Spleen (tissue), 11 donors: Measurements from ENCODE around the gene DNER. TPM values are rescaled to one million over a fixed set of nuclear protein-coding genes. Genes with fewer than 3 reads are reported as not detected.

ENCODE experiments used
- DNase-seq: peaks from one replicate; pipeline ENCODE4 v3.0.0-alpha.2; 2020
- H3K27ac ChIP-seq, 8 donors: fragments of 200-600 bp; sonication (generic) in 7 of 8; 1 replicate in 4 of 8; 2 replicates in 4 of 8; pipeline versions ENCODE4 v1.5.0 to v1.8.0; 2016 to 2021; ENCODE audit warnings: inconsistent platforms in 4 of 8, mild to moderate bottlenecking in 4 of 8, moderate library complexity in 1 of 8
- H3K27me3 ChIP-seq, 7 donors: fragments of 200-600 bp; sonication (generic) in 6 of 7; replicated peaks in 1 of 7; 1 replicate in 4 of 7; 2 replicates in 3 of 7; pipeline versions ENCODE4 v1.5.0 to v1.8.0; 2016 to 2021; ENCODE audit warnings: inconsistent platforms in 3 of 7, mild to moderate bottlenecking in 1 of 7
- H3K36me3 ChIP-seq, 6 donors: fragments of 200-600 bp; sonication (generic) in 5 of 6; 1 replicate in 4 of 6; 2 replicates in 2 of 6; pipeline versions ENCODE4 v1.5.0 to v1.8.0; 2016 to 2021; ENCODE audit warnings: inconsistent platforms in 2 of 6
- H3K4me1 ChIP-seq, 6 donors: fragments of 200-600 bp; sonication (generic) in 5 of 6; 1 replicate in 3 of 6; 2 replicates in 3 of 6; pipeline versions ENCODE4 v1.5.0 to v1.8.0; 2016 to 2021; ENCODE audit warnings: inconsistent platforms in 3 of 6
- H3K4me3 ChIP-seq, 8 donors: fragments of 200-600 bp; sonication (generic) in 7 of 8; 1 replicate in 4 of 8; 2 replicates in 4 of 8; pipeline versions ENCODE4 v1.5.0 to v1.8.0; 2016 to 2021; ENCODE audit warnings: inconsistent platforms in 4 of 8, mild to moderate bottlenecking in 4 of 8, moderate library complexity in 2 of 8
- H3K9me3 ChIP-seq, 8 donors: fragments of 200-600 bp; sonication (generic) in 7 of 8; 1 replicate in 4 of 8; 2 replicates in 4 of 8; pipeline versions ENCODE4 v1.5.0 to v1.8.0; 2016 to 2021; ENCODE audit warnings: inconsistent platforms in 4 of 8
- CTCF ChIP-seq, 11 experiments: fragments of 200-600 bp in 7 of 11; fragments of 450-650 bp in 4 of 11; sonication (generic) in 4 of 11; IDR thresholded peaks in 8 of 11; conservative IDR thresholded peaks in 3 of 11; 1 replicate in 7 of 11; 2 replicates in 4 of 11; pipeline versions ENCODE4 v1.4.0 to v1.8.0; 2016 to 2021; ENCODE audit warnings: antibody characterized with exemption in 11 of 11, inconsistent platforms in 4 of 11, mild to moderate bottlenecking in 1 of 11
- POLR2A ChIP-seq, 3 donors: fragments of 450-650 bp; IDR thresholded peaks; one replicate each; pipeline ENCODE4 v1.5.1; 2017; ENCODE audit warnings: antibody characterized with exemption in 3 of 3, mild to moderate bottlenecking in 1 of 3
- POLR2AphosphoS5 ChIP-seq, 3 donors: sonication (generic); formaldehyde crosslinking; IDR thresholded peaks; one replicate each; pipeline ENCODE4 v1.5.1; 2017; ENCODE audit warnings: antibody characterized with exemption in 3 of 3
- WGBS, 5 donors: extraction: QIAGEN DNeasy Blood & Tissue Kit in 3 of 5; methylation state at CpG; one replicate each; pipeline versions ENCODE4 v1.1.5 to v1.1.7; 2013 to 2018; 5-methylcytosine and 5-hydroxymethylcytosine counted together
- intact Hi-C: fragments of 100-400 bp; cut with DNase I; formaldehyde crosslinking; loops from one replicate; pipeline ENCODE4 v1.15.0; 2023; ENCODE audit warnings: low total_unique reads
- polyA plus RNA-seq, 3 donors: library from polyadenylated mRNA; stranded (reverse); fragments of 200-250 nt; gene quantifications; one replicate each; pipeline ENCODE4 v1.2.1, GENCODE V29; 2013
- total RNA-seq, 7 donors: library from RNA; depleted of rRNA in 3 of 7; stranded (reverse); fragments of >200 nt in 3 of 7; fragmentation: NEBNext Ultra II Directional in 4 of 7; extraction: Animal tissue kit (Norgen Biotek cat#: 25700) in 4 of 7; gene quantifications; one replicate each; pipeline versions ENCODE4 v1.1.0 to v1.2.1, GENCODE V29; 2016 to 2021
- donor health status: healthy with polysubstance abuse.
- donor health status: DM: no; HTN: no; CAD: no; lungs with moderate emphysema.
- donor health status: DM: no; HTN: no; CAD: no.
- donor health status: Bipolar disorder and iron deficiency.
- donor health status: healthy.
- donor health status: DM: no; HTN: no; CAD: no.
- donor health status: DM: yes; HTN: yes; CAD: no.

The DNER gene
- total and polyA plus RNA-seq, 10 donors: 0.03 to 0.58 (median 0.26) TPM; not detected in 3

- Histone ChIP-seq H3K9me3 (no peaks in the 10 kb centered on the region), H3K27me3 (peaks cover 0 to 18% (median 0%) of the 10 kb centered on the region in 7 donors), H3K4me3 (no peak overlapping the region), H3K36me3 (no peaks in the 10 kb centered on the region), H3K4me1 (no peaks in the 10 kb centered on the region), H3K27ac (no peak overlapping the region)
- DNase-seq: no peak
- intact Hi-C loops: no loop called here
- 75 to 89% (median 77%) methylated on average over 5 of the region's 5 CpGs for WGBS, 5 donors
- TF ChIP-seq CTCF (IDR thresholded peaks at IDR 0.05 in 8 of 11, conservative IDR thresholded peaks at IDR 0.05 in 3 of 11) (no peak), POLR2AphosphoS5 (IDR thresholded peaks at IDR 0.05) (no peak), POLR2A (IDR thresholded peaks at IDR 0.05) (no peak)
Observed at GRCh38 chr2:229652796-229653195, 61.6 kb downstream of the DNER start.

- Histone ChIP-seq H3K27ac (no peak overlapping the region), H3K4me3 (no peak overlapping the region), H3K36me3 (no peaks in the 10 kb centered on the region), H3K9me3 (no peaks in the 10 kb centered on the region), H3K4me1 (no peaks in the 10 kb centered on the region), H3K27me3 (peaks cover 0 to 18% (median 0%) of the 10 kb centered on the region in 7 donors)
- intact Hi-C loops: no loop called here
- TF ChIP-seq POLR2AphosphoS5 (IDR thresholded peaks at IDR 0.05): no peak
- TF ChIP-seq CTCF (IDR thresholded peaks at IDR 0.05 in 8 of 11, conservative IDR thresholded peaks at IDR 0.05 in 3 of 11): no peak
- TF ChIP-seq POLR2A (IDR thresholded peaks at IDR 0.05): no peak
- 80 to 90% (median 83%) methylated on average over 3 of the region's 3 CpGs for WGBS, 5 donors
- no peak for DNase-seq
Observed at GRCh38 chr2:229650901-229651300, 63.5 kb downstream of the DNER start.

GRCh38 chr2:229650059-229650458, 64.3 kb downstream of the DNER start:
- 84 to 93% (median 86%) methylated on average over 5 of the region's 5 CpGs for WGBS, 5 donors
- TF ChIP-seq POLR2A (IDR thresholded peaks at IDR 0.05) (no peak), CTCF (IDR thresholded peaks at IDR 0.05 in 8 of 11, conservative IDR thresholded peaks at IDR 0.05 in 3 of 11) (no peak), POLR2AphosphoS5 (IDR thresholded peaks at IDR 0.05) (no peak)
- no peaks in the 10 kb centered on the region for H3K9me3 ChIP-seq
- no peaks in the 10 kb centered on the region for H3K4me1 ChIP-seq
- peaks cover 0 to 18% (median 0%) of the 10 kb centered on the region in 7 donors for H3K27me3 ChIP-seq
- intact Hi-C loops: no loop called here
- no peak overlapping the region for H3K27ac ChIP-seq
- H3K4me3 ChIP-seq: no peak overlapping the region
- no peaks in the 10 kb centered on the region for H3K36me3 ChIP-seq
- no peak for DNase-seq

GRCh38 chr2:229646186-229646723, 68.1 kb downstream of the DNER start:
- H3K27ac ChIP-seq: no peak overlapping the region
- intact Hi-C loops: no loop called here
- TF ChIP-seq POLR2AphosphoS5 (IDR thresholded peaks at IDR 0.05) (no peak), POLR2A (IDR thresholded peaks at IDR 0.05) (no peak)

More at GRCh38 chr2:229646186-229646723, 68.1 kb downstream of the DNER start:
- Histone ChIP-seq H3K9me3 (no peaks in the 10 kb centered on the region), H3K36me3 (no peaks in the 10 kb centered on the region), H3K4me3 (no peak overlapping the region), H3K27me3 (peaks cover 0 to 5% (median 0%) of the 10 kb centered on the region in 7 donors), H3K4me1 (no peaks in the 10 kb centered on the region)
- DNase-seq: no peak
- WGBS, 5 donors: 71 to 80% (median 77%) methylated on average over 4 of the region's 4 CpGs
